GM18505 (cell line): Measurements from ENCODE around the gene TIAM2.
A peak's percentile ranks its signal among the peaks of the same experiment; 100 is the strongest.

Source experiments
- ATAC-seq: cut with Tn5 transposase; IDR thresholded peaks from one replicate; pipeline ENCODE4 v1.9.1; 2021; ENCODE audit not compliant: unreplicated experiment
- POLR2A ChIP-seq: IDR thresholded peaks from 4 replicates; pipeline ENCODE4 v1.6.1; 2011; ENCODE audit warnings: borderline replicate concordance; ENCODE audit not compliant: insufficient read depth, insufficient read length; ENCODE audit errors: extremely low read depth

Gene TIAM2

GRCh38 chr6:155066921-155067680 is 72.0 kb downstream of the TIAM2 start:
- no peak for TF ChIP-seq POLR2A
- no peak for ATAC-seq

GRCh38 chr6:155067956-155068615 is 73.0 kb downstream of the TIAM2 start:
- no peak for ATAC-seq

GRCh38 chr6:155069543-155069942 is 74.4 kb downstream of the TIAM2 start:
- no peak for TF ChIP-seq POLR2A
- ATAC-seq: no peak

More at GRCh38 chr6:155067956-155068615, 73.0 kb downstream of the TIAM2 start:
- TF ChIP-seq POLR2A: no peak

- no peak for ATAC-seq
- no peak for TF ChIP-seq POLR2A
These were observed 81.0 kb downstream of the TIAM2 start for GRCh38 chr6:155075930-155076695.

GRCh38 chr6:155077331-155077730 is 82.2 kb downstream of the TIAM2 start:
- TF ChIP-seq POLR2A: no peak
- no peak for ATAC-seq

- ATAC-seq: no peak
- no peak for TF ChIP-seq POLR2A
These were observed 82.7 kb downstream of the TIAM2 start for GRCh38 chr6:155077784-155078183.

- TF ChIP-seq POLR2A: no peak
- ATAC-seq: no peak
These were observed 83.2 kb downstream of the TIAM2 start for GRCh38 chr6:155078331-155078745.

- no peak for TF ChIP-seq POLR2A
- peak; percentile 65 for ATAC-seq
These were observed 84.9 kb downstream of the TIAM2 start for GRCh38 chr6:155079985-155080452.

- no peak for ATAC-seq
- no peak for TF ChIP-seq POLR2A
These were observed 86.0 kb downstream of the TIAM2 start for GRCh38 chr6:155080881-155081845.

GRCh38 chr6:155084431-155085123 is 89.5 kb downstream of the TIAM2 start:
- ATAC-seq: no peak
- TF ChIP-seq POLR2A: no peak

- TF ChIP-seq POLR2A: no peak
- no peak for ATAC-seq
These were observed 90.6 kb downstream of the TIAM2 start for GRCh38 chr6:155085582-155086257.
